Astrocyte (in vitro differentiated cells and primary cell): ENCODE results near the gene TUFT1.

Experiments used
- CTCF ChIP-seq: IDR thresholded peaks from 2 replicates; pipeline ENCODE4 v1.5.1; 2011; ENCODE audit warnings: low read depth, mild to moderate bottlenecking, inconsistent platforms, low read length, moderate library complexity; ENCODE audit not compliant: insufficient read depth
- EZH2 ChIP-seq: IDR thresholded peaks from 2 replicates; pipeline ENCODE4 v1.6.1; 2012; ENCODE audit warnings: mild to moderate bottlenecking, low read length, inconsistent platforms; ENCODE audit not compliant: insufficient read depth

- TF ChIP-seq CTCF: no peak
- TF ChIP-seq EZH2: no peak
These were observed 45.5 kb downstream of the TUFT1 start for GRCh38 chr1:151585622-151586021.
